GM23338 (cell line): ENCODE measurements around the gene HMGXB3. TPM values are rescaled to one million over a fixed set of nuclear protein-coding genes. Genes with fewer than 3 reads are reported as not detected.

Experiments used
- ATAC-seq: fragments of 200-7000 bp; cut with Tn5 transposase; 3 replicates; pipeline ENCODE4 v1.9.1; 2020
- DNase-seq: peaks from one replicate; pipeline ENCODE4 v3.0.0-alpha.2; 2015; ENCODE audit warnings: low spot score
- H2AFZ ChIP-seq: fragments of 200-600 bp; sonication (generic); 2 replicates; pipeline ENCODE4 v1.8.0; 2016; ENCODE audit warnings: antibody characterized with exemption, mild to moderate bottlenecking, moderate library complexity
- H3F3A ChIP-seq: fragments of 200-600 bp; sonication (generic); replicated peaks from 2 replicates; pipeline ENCODE4 v1.8.0; 2017; ENCODE audit warnings: antibody characterized with exemption, mixed run types, low read depth
- H3K27ac ChIP-seq: fragments of 200-600 bp; sonication (generic); 2 replicates; pipeline ENCODE4 v1.6.1; 2016; ENCODE audit warnings: low read depth
- H3K27me3 ChIP-seq: fragments of 200-600 bp; sonication (generic); 2 replicates; pipeline ENCODE4 v1.8.0; 2016; ENCODE audit warnings: mild to moderate bottlenecking, mixed run types, moderate library complexity; ENCODE audit not compliant: insufficient read depth
- H3K36me3 ChIP-seq: fragments of 200-600 bp; sonication (generic); 2 replicates; pipeline ENCODE4 v1.8.0; 2016; ENCODE audit warnings: mild to moderate bottlenecking; ENCODE audit not compliant: insufficient read depth
- H3K4me1 ChIP-seq: fragments of 200-600 bp; sonication (generic); 2 replicates; pipeline ENCODE4 v1.8.0; 2016; ENCODE audit warnings: mild to moderate bottlenecking, moderate library complexity; ENCODE audit not compliant: insufficient read depth
- H3K4me2 ChIP-seq: fragments of 200-600 bp; sonication (generic); 2 replicates; pipeline ENCODE4 v1.7.1; 2017; ENCODE audit warnings: mixed run types
- H3K4me3 ChIP-seq: fragments of 200-600 bp; sonication (generic); 2 replicates; pipeline ENCODE4 v1.6.1; 2016; ENCODE audit warnings: mixed run types
- H3K79me2 ChIP-seq: fragments of 200-600 bp; sonication (generic); replicated peaks from 2 replicates; pipeline ENCODE4 v1.8.0; 2017; ENCODE audit warnings: mild to moderate bottlenecking; ENCODE audit not compliant: insufficient read depth
- H3K9me2 ChIP-seq: fragments of 200-600 bp; sonication (generic); 2 replicates; pipeline ENCODE4 v1.8.0; 2017; ENCODE audit not compliant: insufficient read depth
- H4K20me1 ChIP-seq: fragments of 200-600 bp; sonication (generic); replicated peaks from 2 replicates; pipeline ENCODE4 v1.8.0; 2017; ENCODE audit warnings: mild to moderate bottlenecking; ENCODE audit not compliant: insufficient read depth
- H3K27ac Mint-ChIP-seq: 2 replicates; pipeline ENCODE4 v1.8.0; 2020; ENCODE audit warnings: inconsistent platforms, mild to moderate bottlenecking, moderate library complexity, mixed read lengths
- H3K27me3 Mint-ChIP-seq: 3 replicates; pipeline ENCODE4 v1.8.0; 2022; ENCODE audit warnings: low read depth, mild to moderate bottlenecking, moderate library complexity, mixed read lengths, inconsistent platforms; ENCODE audit not compliant: insufficient read depth, poor library complexity
- H3K36me3 Mint-ChIP-seq: 3 replicates; pipeline ENCODE4 v1.8.0; 2021; ENCODE audit warnings: low read depth, mild to moderate bottlenecking, inconsistent platforms, moderate library complexity, mixed read lengths
- H3K4me1 Mint-ChIP-seq: 3 replicates; pipeline ENCODE4 v1.8.0; 2020; ENCODE audit warnings: mild to moderate bottlenecking, inconsistent platforms, mixed read lengths
- H3K4me3 Mint-ChIP-seq: 3 replicates; pipeline ENCODE4 v1.8.0; 2021; ENCODE audit warnings: moderate library complexity, mild to moderate bottlenecking, inconsistent platforms, mixed read lengths
- H3K9me3 Mint-ChIP-seq: 3 replicates; pipeline ENCODE4 v1.8.0; 2020; ENCODE audit warnings: moderate library complexity, mild to moderate bottlenecking, inconsistent platforms, mixed read lengths
- CREB1 ChIP-seq: fragments of 250-450 bp; sonication (Bioruptor Pico); IDR thresholded peaks from 2 replicates; pipeline ENCODE4 v1.5.0; 2020; ENCODE audit warnings: low read depth, mild to moderate bottlenecking, moderate library complexity
- CTCF ChIP-seq, 2 experiments: fragments of 200-600 bp in 1 of 2; sonication (generic) in 1 of 2; conservative IDR thresholded peaks; 2 replicates each; pipeline versions ENCODE4 v1.5.1 to v1.6.1; 2016 to 2017; ENCODE audit warnings: antibody characterized with exemption in 2 of 2, low read depth in 2 of 2, mild to moderate bottlenecking in 2 of 2, moderate library complexity in 1 of 2
- ETS1 ChIP-seq: IDR thresholded peaks from 2 replicates; pipeline ENCODE4 v1.6.1; 2016; ENCODE audit warnings: antibody characterized with exemption
- EZH2 ChIP-seq: fragments of 200-600 bp; sonication (generic); IDR thresholded peaks from one replicate; pipeline ENCODE4 v1.8.0; 2017; ENCODE audit warnings: antibody characterized with exemption, mild to moderate bottlenecking, low read depth; ENCODE audit not compliant: unreplicated experiment
- EZH2phosphoT487 ChIP-seq: fragments of 200-600 bp; sonication (generic); IDR thresholded peaks from one replicate; pipeline ENCODE4 v1.8.1; 2018; ENCODE audit warnings: antibody characterized with exemption; ENCODE audit not compliant: unreplicated experiment
- JUNB ChIP-seq: IDR thresholded peaks from one replicate; pipeline ENCODE4 v1.6.1; 2016; ENCODE audit warnings: antibody characterized with exemption; ENCODE audit not compliant: unreplicated experiment
- NANOG ChIP-seq: IDR thresholded peaks from 2 replicates; pipeline ENCODE4 v1.6.1; 2016; ENCODE audit warnings: antibody characterized with exemption, borderline replicate concordance
- POLR2AphosphoS5 ChIP-seq: IDR thresholded peaks from 2 replicates; pipeline ENCODE4 v1.6.1; 2016; ENCODE audit warnings: antibody characterized with exemption, low read depth
- REST ChIP-seq: IDR thresholded peaks from one replicate; pipeline ENCODE4 v1.6.1; 2018; ENCODE audit warnings: antibody characterized with exemption; ENCODE audit not compliant: unreplicated experiment
- STAT1 ChIP-seq: IDR thresholded peaks from one replicate; pipeline ENCODE4 v1.6.1; 2016; ENCODE audit warnings: antibody characterized with exemption; ENCODE audit not compliant: unreplicated experiment
- ZNF114 ChIP-seq: fragments of 250-450 bp; sonication (Bioruptor Pico); IDR thresholded peaks from 2 replicates; pipeline ENCODE4 v1.5.0; 2020; ENCODE audit warnings: mild to moderate bottlenecking, moderate library complexity
- ZNF331 ChIP-seq: fragments of 250-450 bp; sonication (Bioruptor Pico); IDR thresholded peaks from 2 replicates; pipeline ENCODE4 v1.5.0; 2020; ENCODE audit warnings: low read depth, mild to moderate bottlenecking, moderate library complexity
- ZNF462 ChIP-seq: fragments of 250-450 bp; sonication (Bioruptor Pico); IDR thresholded peaks from 2 replicates; pipeline ENCODE4 v1.5.0; 2020; ENCODE audit warnings: mild to moderate bottlenecking, moderate library complexity
- polyA plus RNA-seq: library from polyadenylated mRNA; unstranded; fragments of >200 nt; fragmentation: Nextera tagmentation; extraction: Ambion mirVana; gene quantifications from 2 replicates; pipeline ENCODE4 v1.2.1, GENCODE V29; 2016
- total RNA-seq: library from RNA; depleted of rRNA; stranded (reverse); fragments of >200 nt; shearing (Covaris generic); gene quantifications from 2 replicates; pipeline ENCODE4 v1.2.3, GENCODE V29; 2014

The HMGXB3 gene
- total and polyA plus RNA-seq, 2 experiments from 2014 or later, result 9.4 to 37.9 TPM

GRCh38 chr5:150014456-150014855, 13.9 kb downstream of the HMGXB3 start:
- H4K20me1 ChIP-seq, result peaks cover 10% of the 10 kb centered on the region; the same call in 1 of the 2 replicates
- no peaks in the 10 kb centered on the region for H3K27me3 ChIP-seq
- Mint-ChIP-seq H3K27ac (no peak overlapping the region), H3K4me1 (no peaks in the 10 kb centered on the region), H3K9me3 (peaks cover 10% of the 10 kb centered on the region; the same call in 1 of the 3 replicates), H3K27me3 (no peaks in the 10 kb centered on the region), H3K36me3 (peaks cover 89% of the 10 kb centered on the region), H3K4me3 (no peak overlapping the region)
- peaks cover 7% of the 10 kb centered on the region; the same call in 1 of the 2 replicates for H3K79me2 ChIP-seq
- DNase-seq (no peak), ATAC-seq (no peak)
- peaks cover 58% of the 10 kb centered on the region for H3K36me3 ChIP-seq
- H3K4me3 ChIP-seq, result no peak overlapping the region
- H3K4me2 ChIP-seq, result no peak overlapping the region
- no peaks in the 10 kb centered on the region for H3K9me2 ChIP-seq
- no peak overlapping the region for H2AFZ ChIP-seq
- H3K4me1 ChIP-seq, result no peaks in the 10 kb centered on the region
- TF ChIP-seq REST, result no peak
- TF ChIP-seq POLR2AphosphoS5, result no peak
- no peak for TF ChIP-seq EZH2
- TF ChIP-seq CREB1 (CRISPR knock-in tag), result no peak
- no peak for TF ChIP-seq ZNF331 (CRISPR knock-in tag)
- no peak for TF ChIP-seq CTCF (conservative IDR thresholded peaks at IDR 0.05; ENCODE audit: low read depth in 2 of 2)
- no peak for TF ChIP-seq NANOG
- TF ChIP-seq EZH2phosphoT487, result no peak
- no peak for TF ChIP-seq ETS1
- TF ChIP-seq STAT1, result no peak
- no peak for TF ChIP-seq ZNF114
- TF ChIP-seq ZNF462 (CRISPR knock-in tag), result no peak
- TF ChIP-seq JUNB, result no peak
- no peak overlapping the region for H3K27ac ChIP-seq
- H3F3A ChIP-seq, result no peaks in the 10 kb centered on the region
